Prostate gland (tissue), 2 donors: ENCODE results near the gene CCDC192.
"Not testable (repeated sequence)": the region's sequence is repeated elsewhere in the genome, so short reads cannot be mapped to it uniquely, and the experiment has no call there.

Source experiments
- CTCF ChIP-seq, 4 experiments: fragments of 200-600 bp in 2 of 4; fragments of 450-650 bp in 2 of 4; sonication (generic) in 2 of 4; IDR thresholded peaks; 1 replicate in 3 of 4; 2 replicates in 1 of 4; pipeline ENCODE4 v1.5.1; 2016 to 2019; ENCODE audit warnings: antibody characterized with exemption in 4 of 4, mild to moderate bottlenecking in 2 of 4, moderate library complexity in 2 of 4
- POLR2AphosphoS5 ChIP-seq: sonication (generic); formaldehyde crosslinking; IDR thresholded peaks from one replicate; pipeline ENCODE4 v1.6.1; 2017; ENCODE audit warnings: antibody characterized with exemption

GRCh38 chr5:127739348-127739747 is 36.2 kb downstream of the CCDC192 start:
- TF ChIP-seq CTCF (IDR thresholded peaks at IDR 0.05); POLR2AphosphoS5: not testable (repeated sequence)
